ENCODE measurements around the gene LRRC8E.
"Not testable (repeated sequence)": the region's sequence is repeated elsewhere in the genome, so short reads cannot be mapped to it uniquely, and the experiment has no call there.

The LRRC8E gene

GRCh38 chr19:7928741-7929701, 40.7 kb downstream of the LRRC8E start:
- in situ Hi-C loops (cut with MboI; ENCODE audit: low sequenced_read_pairs): no loop called here

GRCh38 chr19:7930030-7930429, 41.7 kb downstream of the LRRC8E start:
- in situ Hi-C loops (cut with MboI; ENCODE audit: low sequenced_read_pairs): not testable (repeated sequence)

- in situ Hi-C loops (cut with MboI; ENCODE audit: low sequenced_read_pairs): no loop called here
These were observed 42.5 kb downstream of the LRRC8E start for GRCh38 chr19:7930765-7931164.

GRCh38 chr19:7931221-7932061, 43.1 kb downstream of the LRRC8E start:
- in situ Hi-C loops (cut with MboI; ENCODE audit: low sequenced_read_pairs): no loop called here

GRCh38 chr19:7932276-7932929, 44.1 kb downstream of the LRRC8E start:
- in situ Hi-C loops (cut with MboI; ENCODE audit: low sequenced_read_pairs): no loop called here

- in situ Hi-C loops (cut with MboI; ENCODE audit: low sequenced_read_pairs): no loop called here
These were observed 44.6 kb downstream of the LRRC8E start for GRCh38 chr19:7932930-7933300.

GRCh38 chr19:7933411-7933810, 45.1 kb downstream of the LRRC8E start:
- in situ Hi-C loops (cut with MboI; ENCODE audit: low sequenced_read_pairs): no loop called here

GRCh38 chr19:7933828-7934725, 45.8 kb downstream of the LRRC8E start:
- in situ Hi-C loops (cut with MboI; ENCODE audit: low sequenced_read_pairs): no loop called here

DNA sequence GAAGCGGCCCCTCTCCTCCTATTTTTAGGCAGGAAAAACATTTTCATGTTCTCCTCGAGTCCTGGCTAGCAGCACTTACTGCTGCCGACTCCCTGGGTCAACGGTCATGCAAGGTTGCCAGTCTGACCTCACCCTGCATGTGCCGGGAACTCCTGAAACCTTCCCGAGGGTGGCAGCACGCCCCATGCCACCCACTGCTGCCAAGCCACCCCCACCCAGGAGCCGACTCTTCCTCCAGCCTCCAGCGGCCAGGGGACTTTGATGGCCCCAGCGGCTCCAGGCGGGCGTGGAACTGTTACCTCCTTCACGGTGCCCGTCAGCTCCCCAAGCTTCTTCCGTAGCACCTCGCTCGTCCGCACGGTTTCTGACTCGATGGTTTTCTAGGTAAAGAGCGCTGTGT, 46.5 kb downstream of the LRRC8E start:
- in situ Hi-C loops (cut with MboI; ENCODE audit: low sequenced_read_pairs): no loop called here

- in situ Hi-C loops (cut with MboI; ENCODE audit: low sequenced_read_pairs): no loop called here
These were observed 52.5 kb downstream of the LRRC8E start for GRCh38 chr19:7940841-7941240.

- in situ Hi-C loops (cut with MboI; ENCODE audit: low sequenced_read_pairs): no loop called here
These were observed 53.7 kb downstream of the LRRC8E start for GRCh38 chr19:7941895-7942596.

- in situ Hi-C loops (cut with MboI; ENCODE audit: low sequenced_read_pairs): no loop called here
These were observed 54.7 kb downstream of the LRRC8E start for GRCh38 chr19:7942981-7943443.

DNA sequence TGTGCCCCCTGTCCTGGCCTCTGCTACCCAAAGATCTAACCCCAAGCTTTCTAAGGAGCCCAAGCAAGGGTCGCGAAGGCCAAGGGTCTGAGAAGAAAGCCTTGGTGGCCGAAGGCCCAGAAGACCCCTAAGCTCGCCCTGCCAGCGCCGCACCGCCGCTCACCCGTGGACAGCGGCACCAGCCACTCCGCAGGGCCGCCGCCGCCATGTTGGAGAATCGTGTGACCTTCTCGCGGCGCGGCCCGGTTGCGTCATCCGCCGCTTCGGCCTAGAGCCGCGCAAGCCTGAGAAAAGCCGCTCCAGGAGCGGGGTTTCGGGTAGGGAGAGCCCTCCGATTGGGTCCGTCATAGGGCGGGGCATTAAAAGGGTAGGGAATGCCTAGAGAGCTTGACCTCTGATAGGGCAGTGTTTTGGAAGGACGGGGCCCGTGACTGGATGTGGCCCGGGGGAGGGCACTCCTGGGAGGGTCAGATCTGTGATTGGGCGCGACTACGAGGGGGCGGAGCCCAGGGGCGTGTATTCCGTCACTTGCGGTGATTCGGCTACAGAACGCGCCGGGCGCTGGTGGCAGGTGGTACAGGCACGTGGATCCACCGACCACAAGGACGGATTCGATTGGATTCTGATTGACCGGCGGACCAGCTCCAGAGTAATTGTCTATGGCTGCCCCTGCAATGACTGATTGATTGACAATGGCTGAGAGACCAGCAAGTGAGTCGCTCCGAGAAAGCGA, 55.3 kb downstream of the LRRC8E start, which contains the start of gene TIMM44:
Gene TIMM44, minus strand, starts transcription at position 223 of the 733 bp plus-strand sequence. Its CDS starts 15 bp downstream, at position 208.
- in situ Hi-C loops (cut with MboI; ENCODE audit: low sequenced_read_pairs): no loop called here

- in situ Hi-C loops (cut with MboI; ENCODE audit: low sequenced_read_pairs): no loop called here
These were observed 56.0 kb downstream of the LRRC8E start for GRCh38 chr19:7944177-7944761.

- in situ Hi-C loops (cut with MboI; ENCODE audit: low sequenced_read_pairs): no loop called here
These were observed 59.6 kb downstream of the LRRC8E start for GRCh38 chr19:7947939-7948338.

All from HL-60/S4 treated with phorbol 12-myristate 13-acetate at 8.2 ng/mL for 4 days and 3 days (cell line).